ENCODE measurements around the gene KEL.

KEL gene

DNA sequence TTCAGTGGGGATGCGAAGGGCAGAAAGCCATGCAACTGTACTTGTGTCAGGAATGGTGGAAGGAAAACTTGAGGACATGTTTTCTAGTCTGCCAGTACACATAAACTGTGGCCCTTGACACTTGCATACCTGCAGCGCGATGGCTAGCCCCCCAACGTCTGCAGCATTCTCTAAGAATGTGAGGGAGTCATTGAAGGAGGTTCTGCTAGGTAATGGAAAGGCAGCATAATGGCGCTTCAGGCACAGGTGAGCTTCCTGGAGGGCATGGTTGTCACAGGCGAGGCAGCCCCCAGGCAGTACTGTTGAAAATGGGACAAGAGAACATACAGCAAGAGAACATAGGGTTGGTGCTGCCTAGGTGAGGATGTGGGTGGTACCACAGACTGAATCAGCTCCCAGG lies 19.4 kb downstream of the KEL start:
- TF ChIP-seq, protein P1, sequence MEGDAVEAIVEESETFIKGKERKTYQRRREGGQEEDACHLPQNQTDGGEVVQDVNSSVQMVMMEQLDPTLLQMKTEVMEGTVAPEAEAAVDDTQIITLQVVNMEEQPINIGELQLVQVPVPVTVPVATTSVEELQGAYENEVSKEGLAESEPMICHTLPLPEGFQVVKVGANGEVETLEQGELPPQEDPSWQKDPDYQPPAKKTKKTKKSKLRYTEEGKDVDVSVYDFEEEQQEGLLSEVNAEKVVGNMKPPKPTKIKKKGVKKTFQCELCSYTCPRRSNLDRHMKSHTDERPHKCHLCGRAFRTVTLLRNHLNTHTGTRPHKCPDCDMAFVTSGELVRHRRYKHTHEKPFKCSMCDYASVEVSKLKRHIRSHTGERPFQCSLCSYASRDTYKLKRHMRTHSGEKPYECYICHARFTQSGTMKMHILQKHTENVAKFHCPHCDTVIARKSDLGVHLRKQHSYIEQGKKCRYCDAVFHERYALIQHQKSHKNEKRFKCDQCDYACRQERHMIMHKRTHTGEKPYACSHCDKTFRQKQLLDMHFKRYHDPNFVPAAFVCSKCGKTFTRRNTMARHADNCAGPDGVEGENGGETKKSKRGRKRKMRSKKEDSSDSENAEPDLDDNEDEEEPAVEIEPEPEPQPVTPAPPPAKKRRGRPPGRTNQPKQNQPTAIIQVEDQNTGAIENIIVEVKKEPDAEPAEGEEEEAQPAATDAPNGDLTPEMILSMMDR (IDR thresholded peaks at IDR 0.05; ENCODE audit: borderline replicate concordance, control extremely low read depth, extremely low read depth, insufficient read depth, missing control alignments): no peak
- no peak for DNase-seq (ENCODE audit: low spot score)
- in situ Hi-C loops (cut with MboI; ENCODE audit: low sequenced_read_pairs, unreplicated experiment): no loop called here

DNA sequence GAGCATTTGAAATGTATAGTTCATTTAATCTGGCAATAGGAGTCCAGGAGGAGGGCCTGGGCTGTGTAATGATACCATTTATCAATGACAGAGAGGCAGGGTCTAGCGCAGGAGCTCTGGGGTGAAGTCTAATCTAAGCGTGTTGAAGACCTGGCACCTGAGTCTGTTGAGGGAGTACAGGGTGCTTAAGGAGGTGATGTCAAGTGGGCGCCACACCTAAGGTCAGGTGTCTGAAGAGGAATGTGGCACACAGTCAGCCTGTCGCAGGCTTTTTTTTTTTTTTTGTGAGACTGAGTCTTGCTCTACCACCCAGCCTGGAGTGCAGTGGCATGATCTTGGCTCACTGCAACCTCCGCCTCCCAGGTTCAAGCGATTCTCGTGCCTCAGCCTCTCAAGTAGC lies 20.6 kb downstream of the KEL start:
- TF ChIP-seq, protein P1 (IDR thresholded peaks at IDR 0.05; ENCODE audit: borderline replicate concordance, control extremely low read depth, extremely low read depth, insufficient read depth, missing control alignments): no peak

DNA sequence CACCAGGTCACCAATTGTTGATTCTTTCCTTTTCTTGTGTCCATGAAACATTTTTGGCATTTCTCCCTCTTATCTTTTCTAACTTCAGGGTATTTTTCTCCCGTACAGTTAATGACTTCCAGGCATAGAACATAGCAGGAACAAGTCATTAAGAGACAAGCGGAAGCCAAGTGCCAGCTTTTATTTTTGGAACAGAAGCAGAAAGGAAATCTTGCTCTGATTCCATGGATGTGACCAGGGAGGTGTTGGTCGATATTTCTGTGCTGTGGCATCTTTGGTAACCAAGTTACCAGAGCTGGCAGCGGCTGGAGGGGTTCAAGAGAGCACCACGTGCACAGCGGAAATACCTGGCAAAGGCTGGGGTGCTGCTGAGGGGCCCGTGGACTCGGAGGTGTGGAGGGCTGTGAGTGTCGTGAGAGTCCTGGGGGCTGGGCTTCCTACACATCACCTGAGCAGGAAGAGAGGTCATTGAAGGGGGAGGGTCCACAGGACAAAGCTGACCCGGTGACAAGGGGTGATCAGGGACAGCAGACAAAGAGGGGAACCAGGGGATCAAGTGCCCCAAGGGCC lies 21.1 kb downstream of the KEL start:
- TF ChIP-seq, protein P1 (IDR thresholded peaks at IDR 0.05; ENCODE audit: borderline replicate concordance, control extremely low read depth, extremely low read depth, insufficient read depth, missing control alignments): no peak
- DNase-seq (ENCODE audit: low spot score): no peak
- in situ Hi-C loops (cut with MboI; ENCODE audit: low sequenced_read_pairs, unreplicated experiment): no loop called here

More for the DNA sequence above, 20.6 kb downstream of the KEL start:
- no peak for DNase-seq (ENCODE audit: low spot score)
- in situ Hi-C loops (cut with MboI; ENCODE audit: low sequenced_read_pairs, unreplicated experiment): no loop called here

DNA sequence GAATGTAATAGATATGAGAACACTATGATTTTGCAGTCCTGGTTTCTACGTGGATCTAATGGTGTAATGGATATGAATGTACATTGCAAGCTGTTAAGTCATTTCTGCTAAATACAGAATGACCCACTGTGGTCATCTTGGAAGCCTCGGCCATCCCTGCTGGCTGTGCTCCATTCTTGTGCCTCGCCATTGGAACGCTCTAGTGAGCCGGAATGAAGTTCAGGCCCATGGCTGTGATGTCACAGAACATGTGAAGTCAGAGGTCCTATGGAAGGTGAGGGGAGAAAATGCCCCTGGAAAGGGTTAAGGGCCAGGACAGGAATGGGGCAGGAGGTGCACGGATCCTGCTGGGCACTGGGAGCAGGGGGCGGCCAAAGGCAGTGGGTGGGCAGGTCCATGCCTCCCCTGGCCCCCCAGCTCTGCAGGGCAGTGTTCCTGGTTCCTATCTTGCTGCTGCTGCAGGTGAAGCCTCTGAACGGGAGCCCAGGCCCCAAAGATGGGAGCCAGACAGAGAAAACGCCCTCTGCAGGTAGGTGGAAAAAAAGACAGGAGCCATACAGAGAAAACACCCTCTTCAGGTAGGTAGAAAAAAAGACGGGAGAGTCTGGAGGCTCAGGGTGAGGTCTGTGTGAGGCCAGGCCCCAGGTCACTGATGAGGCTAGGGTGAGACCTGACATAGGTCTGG lies 22.8 kb downstream of the KEL start, which contains the start of gene LLCFC1:
LLCFC1 (plus strand) TSS at position 259 of the 685 bp plus-strand sequence; CDS start at position 397, 138 bp downstream.
- TF ChIP-seq, protein P1 (IDR thresholded peaks at IDR 0.05; ENCODE audit: borderline replicate concordance, control extremely low read depth, extremely low read depth, insufficient read depth, missing control alignments): peak; percentile 21
- peak; percentile 58 for DNase-seq (ENCODE audit: low spot score)
- in situ Hi-C loops (cut with MboI; ENCODE audit: low sequenced_read_pairs, unreplicated experiment): no loop called here

DNA sequence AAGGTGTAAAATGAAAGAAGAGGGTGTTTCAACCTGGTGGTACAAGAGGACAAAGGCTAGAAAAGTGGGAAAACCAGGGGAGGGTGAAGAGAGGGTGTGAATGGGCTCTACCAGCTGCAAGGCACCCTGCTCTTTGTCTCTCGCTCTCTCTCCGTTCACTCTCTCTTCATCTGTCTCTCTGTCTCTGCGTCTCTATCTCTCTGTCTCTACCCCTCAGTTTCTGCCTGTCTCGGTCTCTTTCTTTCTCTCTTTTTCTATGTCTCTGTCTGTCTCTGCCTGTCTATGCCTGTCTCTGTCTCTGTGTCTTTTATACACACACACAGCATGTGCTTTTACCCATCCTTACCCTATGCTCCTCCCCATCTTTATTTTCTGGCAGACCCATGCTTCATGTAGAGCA lies 23.6 kb downstream of the KEL start:
- TF ChIP-seq, protein P1 (IDR thresholded peaks at IDR 0.05; ENCODE audit: borderline replicate concordance, control extremely low read depth, extremely low read depth, insufficient read depth, missing control alignments): no peak
- no peak for DNase-seq (ENCODE audit: low spot score)
- in situ Hi-C loops (cut with MboI; ENCODE audit: low sequenced_read_pairs, unreplicated experiment): no loop called here

DNA sequence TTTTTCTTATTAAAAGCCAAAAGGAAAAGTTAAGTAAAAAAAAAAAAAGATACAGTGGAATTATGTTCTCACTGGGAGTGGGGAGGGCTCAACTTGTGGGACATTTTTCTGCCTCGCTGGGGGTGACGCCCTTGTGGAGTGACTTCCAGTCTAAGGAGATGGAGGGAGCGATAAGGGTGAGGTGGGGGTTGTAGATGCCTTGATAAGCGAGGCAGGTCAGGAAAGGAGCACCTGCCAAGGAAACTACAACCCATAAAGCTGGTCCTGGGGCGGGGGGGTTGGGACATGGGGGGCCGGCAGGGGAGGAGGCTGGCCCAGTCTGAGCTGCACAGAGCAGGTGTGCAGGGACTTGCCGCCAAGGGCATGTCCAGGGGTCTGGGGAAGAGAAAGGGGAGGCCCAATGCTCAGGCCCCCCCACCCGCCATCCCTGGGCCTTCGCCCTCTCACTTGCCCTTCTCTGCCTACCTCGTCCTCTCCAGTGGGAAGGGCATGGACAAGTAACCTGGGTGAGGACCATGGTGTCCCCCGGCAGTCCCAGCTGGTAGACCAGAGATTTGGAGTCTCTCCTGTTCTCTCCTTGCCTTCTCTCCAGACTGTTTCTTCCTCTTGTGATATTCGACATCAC lies 26.1 kb downstream of the KEL start:
- DNase-seq (ENCODE audit: low spot score): no peak
- in situ Hi-C loops (cut with MboI; ENCODE audit: low sequenced_read_pairs, unreplicated experiment): no loop called here
- TF ChIP-seq, protein P1 (IDR thresholded peaks at IDR 0.05; ENCODE audit: borderline replicate concordance, control extremely low read depth, extremely low read depth, insufficient read depth, missing control alignments): no peak
